H1 (cell line): Measurements from ENCODE around the gene DYNC1H1. TPM values are rescaled to one million over a fixed set of nuclear protein-coding genes. Genes with fewer than 3 reads are reported as not detected.

Source experiments
- BRCA1 ChIP-seq: IDR thresholded peaks from 2 replicates; pipeline ENCODE4 v1.6.1; 2012; ENCODE audit warnings: low read depth, low read length, improper control_type of control experiment
- CHD2 ChIP-seq: IDR thresholded peaks from 2 replicates; pipeline ENCODE4 v1.6.1; 2012; ENCODE audit warnings: low read length, improper control_type of control experiment
- JUND ChIP-seq: IDR thresholded peaks from 2 replicates; pipeline ENCODE4 v1.6.1; 2011; ENCODE audit warnings: mild to moderate bottlenecking, improper control_type of control experiment, low read length
- POLR2A ChIP-seq, 2 experiments: IDR thresholded peaks; 1 replicate in 1 of 2; 2 replicates in 1 of 2; pipeline ENCODE4 v1.6.1; 2011; ENCODE audit warnings: low read depth in 2 of 2, low read length in 2 of 2, mild to moderate bottlenecking in 2 of 2; ENCODE audit errors: control extremely low read depth in 1 of 2
- POLR2AphosphoS5 ChIP-seq: IDR thresholded peaks from 2 replicates; pipeline ENCODE4 v1.6.1; 2011; ENCODE audit warnings: low read depth, low read length
- RNF2 ChIP-seq: fragments of 200-900, 300-1000 bp; sonication (generic); IDR thresholded peaks from 2 replicates; pipeline ENCODE4 v1.7.1; 2016; ENCODE audit warnings: borderline replicate concordance, low read depth, mild to moderate bottlenecking, antibody characterized with exemption, low read length; ENCODE audit not compliant: poor library complexity, severe bottlenecking; ENCODE audit errors: missing control alignments
- SIRT6 ChIP-seq: IDR thresholded peaks from one replicate; pipeline ENCODE4 v1.7.1; 2012; ENCODE audit warnings: low read length, inconsistent platforms
- SIX5 ChIP-seq: IDR thresholded peaks from 2 replicates; pipeline ENCODE4 v1.6.1; 2011; ENCODE audit warnings: mild to moderate bottlenecking, low read depth, low read length
- SP1 ChIP-seq: IDR thresholded peaks from 2 replicates; pipeline ENCODE4 v1.6.1; 2011; ENCODE audit warnings: low read depth, low read length
- SP4 ChIP-seq: IDR thresholded peaks from 2 replicates; pipeline ENCODE4 v1.6.1; 2012; ENCODE audit warnings: low read length, inconsistent platforms
- ZNF274 ChIP-seq: IDR thresholded peaks from 2 replicates; pipeline ENCODE4 v1.7.0; 2012; ENCODE audit warnings: low read length, borderline replicate concordance; ENCODE audit errors: extremely low read depth
- polyA plus RNA-seq, 7 experiments: library from polyadenylated mRNA; depleted of rRNA in 3 of 7; stranded (reverse) in 5 of 7; unstranded in 2 of 7; fragments of >200 nt in 5 of 7; fragments of 200-250 nt in 2 of 7; gene quantifications; 1 replicate in 5 of 7; 2 replicates in 1 of 7; 4 replicates in 1 of 7; pipeline versions ENCODE4 v1.2.1 to v1.2.3, GENCODE V29; 2011 to 2013; ENCODE audit warnings: missing spikeins in 2 of 7, mixed read lengths in 2 of 7
- total RNA-seq: library from RNA; stranded (reverse); fragmentation: NEBNext Ultra II Directional; extraction: Animal tissue kit (Norgen Biotek cat#: 25700); gene quantifications from 2 replicates; pipeline ENCODE4 v1.2.1, GENCODE V29; 2021
- TF ChIP-seq, protein P1 (sequence below): fragments of 300-600 bp; sonication (generic); IDR thresholded peaks from 2 replicates; pipeline ENCODE4 v1.7.1; 2012; ENCODE audit warnings: low read length, moderate library complexity, mild to moderate bottlenecking, inconsistent platforms; ENCODE audit not compliant: insufficient replicate concordance

Gene DYNC1H1
- total and polyA plus RNA-seq, 2 of the 8 experiments (the other 6 are each of a cell fraction or from before 2014, with no cell fraction given), result 238 to 387 TPM

DNA sequence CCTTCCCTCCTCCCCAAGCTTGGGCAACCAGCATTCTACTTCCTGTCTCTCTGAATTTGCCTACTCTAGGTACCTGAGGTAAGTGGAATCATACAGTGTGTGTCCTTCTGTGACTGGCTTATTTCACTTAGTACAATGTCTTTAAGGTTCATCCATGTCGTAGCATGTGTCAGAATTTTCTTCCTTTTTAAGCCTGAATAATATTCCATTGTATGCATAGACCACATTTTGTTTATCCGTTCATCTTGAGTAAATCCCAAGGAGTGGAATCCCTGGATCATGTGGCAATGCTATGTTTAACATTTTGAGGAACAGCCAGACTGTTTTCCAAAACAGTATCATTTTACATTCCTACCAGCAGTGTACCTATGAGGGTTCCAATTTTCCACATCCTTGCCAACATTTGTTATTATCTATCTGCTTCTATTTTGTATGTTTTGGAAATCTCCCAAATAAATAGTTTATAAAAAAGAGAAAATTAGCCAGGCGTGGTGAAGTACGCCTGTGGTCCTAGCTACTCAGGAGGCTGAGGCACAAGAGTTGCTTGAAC, 110.1 kb downstream of the DYNC1H1 start (continued):
- TF ChIP-seq JUND (no peak), ZNF274 (no peak), SIX5 (no peak), SP1 (no peak), RNF2 (no peak), CHD2 (no peak), BRCA1 (no peak), POLR2AphosphoS5 (no peak), SP4 (no peak), SIRT6 (no peak), POLR2A (IDR thresholded peaks at IDR 0.05; ENCODE audit: control extremely low read depth in 1 of 2, low read depth in 2 of 2, low read length in 2 of 2) (no peak)
- TF ChIP-seq, protein P1, sequence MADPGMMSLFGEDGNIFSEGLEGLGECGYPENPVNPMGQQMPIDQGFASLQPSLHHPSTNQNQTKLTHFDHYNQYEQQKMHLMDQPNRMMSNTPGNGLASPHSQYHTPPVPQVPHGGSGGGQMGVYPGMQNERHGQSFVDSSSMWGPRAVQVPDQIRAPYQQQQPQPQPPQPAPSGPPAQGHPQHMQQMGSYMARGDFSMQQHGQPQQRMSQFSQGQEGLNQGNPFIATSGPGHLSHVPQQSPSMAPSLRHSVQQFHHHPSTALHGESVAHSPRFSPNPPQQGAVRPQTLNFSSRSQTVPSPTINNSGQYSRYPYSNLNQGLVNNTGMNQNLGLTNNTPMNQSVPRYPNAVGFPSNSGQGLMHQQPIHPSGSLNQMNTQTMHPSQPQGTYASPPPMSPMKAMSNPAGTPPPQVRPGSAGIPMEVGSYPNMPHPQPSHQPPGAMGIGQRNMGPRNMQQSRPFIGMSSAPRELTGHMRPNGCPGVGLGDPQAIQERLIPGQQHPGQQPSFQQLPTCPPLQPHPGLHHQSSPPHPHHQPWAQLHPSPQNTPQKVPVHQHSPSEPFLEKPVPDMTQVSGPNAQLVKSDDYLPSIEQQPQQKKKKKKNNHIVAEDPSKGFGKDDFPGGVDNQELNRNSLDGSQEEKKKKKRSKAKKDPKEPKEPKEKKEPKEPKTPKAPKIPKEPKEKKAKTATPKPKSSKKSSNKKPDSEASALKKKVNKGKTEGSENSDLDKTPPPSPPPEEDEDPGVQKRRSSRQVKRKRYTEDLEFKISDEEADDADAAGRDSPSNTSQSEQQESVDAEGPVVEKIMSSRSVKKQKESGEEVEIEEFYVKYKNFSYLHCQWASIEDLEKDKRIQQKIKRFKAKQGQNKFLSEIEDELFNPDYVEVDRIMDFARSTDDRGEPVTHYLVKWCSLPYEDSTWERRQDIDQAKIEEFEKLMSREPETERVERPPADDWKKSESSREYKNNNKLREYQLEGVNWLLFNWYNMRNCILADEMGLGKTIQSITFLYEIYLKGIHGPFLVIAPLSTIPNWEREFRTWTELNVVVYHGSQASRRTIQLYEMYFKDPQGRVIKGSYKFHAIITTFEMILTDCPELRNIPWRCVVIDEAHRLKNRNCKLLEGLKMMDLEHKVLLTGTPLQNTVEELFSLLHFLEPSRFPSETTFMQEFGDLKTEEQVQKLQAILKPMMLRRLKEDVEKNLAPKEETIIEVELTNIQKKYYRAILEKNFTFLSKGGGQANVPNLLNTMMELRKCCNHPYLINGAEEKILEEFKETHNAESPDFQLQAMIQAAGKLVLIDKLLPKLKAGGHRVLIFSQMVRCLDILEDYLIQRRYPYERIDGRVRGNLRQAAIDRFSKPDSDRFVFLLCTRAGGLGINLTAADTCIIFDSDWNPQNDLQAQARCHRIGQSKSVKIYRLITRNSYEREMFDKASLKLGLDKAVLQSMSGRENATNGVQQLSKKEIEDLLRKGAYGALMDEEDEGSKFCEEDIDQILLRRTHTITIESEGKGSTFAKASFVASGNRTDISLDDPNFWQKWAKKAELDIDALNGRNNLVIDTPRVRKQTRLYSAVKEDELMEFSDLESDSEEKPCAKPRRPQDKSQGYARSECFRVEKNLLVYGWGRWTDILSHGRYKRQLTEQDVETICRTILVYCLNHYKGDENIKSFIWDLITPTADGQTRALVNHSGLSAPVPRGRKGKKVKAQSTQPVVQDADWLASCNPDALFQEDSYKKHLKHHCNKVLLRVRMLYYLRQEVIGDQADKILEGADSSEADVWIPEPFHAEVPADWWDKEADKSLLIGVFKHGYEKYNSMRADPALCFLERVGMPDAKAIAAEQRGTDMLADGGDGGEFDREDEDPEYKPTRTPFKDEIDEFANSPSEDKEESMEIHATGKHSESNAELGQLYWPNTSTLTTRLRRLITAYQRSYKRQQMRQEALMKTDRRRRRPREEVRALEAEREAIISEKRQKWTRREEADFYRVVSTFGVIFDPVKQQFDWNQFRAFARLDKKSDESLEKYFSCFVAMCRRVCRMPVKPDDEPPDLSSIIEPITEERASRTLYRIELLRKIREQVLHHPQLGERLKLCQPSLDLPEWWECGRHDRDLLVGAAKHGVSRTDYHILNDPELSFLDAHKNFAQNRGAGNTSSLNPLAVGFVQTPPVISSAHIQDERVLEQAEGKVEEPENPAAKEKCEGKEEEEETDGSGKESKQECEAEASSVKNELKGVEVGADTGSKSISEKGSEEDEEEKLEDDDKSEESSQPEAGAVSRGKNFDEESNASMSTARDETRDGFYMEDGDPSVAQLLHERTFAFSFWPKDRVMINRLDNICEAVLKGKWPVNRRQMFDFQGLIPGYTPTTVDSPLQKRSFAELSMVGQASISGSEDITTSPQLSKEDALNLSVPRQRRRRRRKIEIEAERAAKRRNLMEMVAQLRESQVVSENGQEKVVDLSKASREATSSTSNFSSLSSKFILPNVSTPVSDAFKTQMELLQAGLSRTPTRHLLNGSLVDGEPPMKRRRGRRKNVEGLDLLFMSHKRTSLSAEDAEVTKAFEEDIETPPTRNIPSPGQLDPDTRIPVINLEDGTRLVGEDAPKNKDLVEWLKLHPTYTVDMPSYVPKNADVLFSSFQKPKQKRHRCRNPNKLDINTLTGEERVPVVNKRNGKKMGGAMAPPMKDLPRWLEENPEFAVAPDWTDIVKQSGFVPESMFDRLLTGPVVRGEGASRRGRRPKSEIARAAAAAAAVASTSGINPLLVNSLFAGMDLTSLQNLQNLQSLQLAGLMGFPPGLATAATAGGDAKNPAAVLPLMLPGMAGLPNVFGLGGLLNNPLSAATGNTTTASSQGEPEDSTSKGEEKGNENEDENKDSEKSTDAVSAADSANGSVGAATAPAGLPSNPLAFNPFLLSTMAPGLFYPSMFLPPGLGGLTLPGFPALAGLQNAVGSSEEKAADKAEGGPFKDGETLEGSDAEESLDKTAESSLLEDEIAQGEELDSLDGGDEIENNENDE, result no peak
